K562 (cell line): ENCODE results near the gene PI4KA. TPM values are rescaled to one million over a fixed set of nuclear protein-coding genes. Genes with fewer than 3 reads are reported as not detected.
A peak's percentile ranks its signal among the peaks of the same experiment; 100 is the strongest.

Experiments used
- ARID1B ChIP-seq: fragments of 450-650 bp; IDR thresholded peaks from 2 replicates; pipeline ENCODE4 v1.6.1; 2016; ENCODE audit warnings: antibody characterized with exemption, mild to moderate bottlenecking, inconsistent platforms
- BMI1 ChIP-seq: fragments of 150-350 bp; IDR thresholded peaks from 2 replicates; pipeline ENCODE4 v1.6.1; 2014; ENCODE audit warnings: low read length
- CHD7 ChIP-seq: fragments of 200-600 bp; sonication (generic); IDR thresholded peaks from one replicate; pipeline ENCODE4 v1.6.1; 2012; ENCODE audit warnings: mild to moderate bottlenecking, low read depth, low read length, inconsistent platforms
- CREM ChIP-seq: IDR thresholded peaks from 2 replicates; pipeline ENCODE4 v1.6.1; 2014; ENCODE audit warnings: antibody characterized with exemption, low read depth
- EP300 ChIP-seq: IDR thresholded peaks from 2 replicates; pipeline ENCODE4 v1.6.1; 2012; ENCODE audit warnings: low read length, improper control_type of control experiment
- MLX ChIP-seq, 2 experiments: fragments of 450-650 bp in 1 of 2; sonication (generic) in 1 of 2; formaldehyde crosslinking; conservative IDR thresholded peaks; 2 replicates each; pipeline versions ENCODE4 v1.4.0 to v1.8.1; 2020 to 2022; ENCODE audit warnings: mild to moderate bottlenecking in 1 of 2, missing genetic modification reagents in 1 of 2
- MTF1 ChIP-seq: fragments of 250-450 bp; sonication (Bioruptor Pico); IDR thresholded peaks from 2 replicates; pipeline ENCODE4 v1.9.0; 2021; ENCODE audit warnings: moderate library complexity, mild to moderate bottlenecking, inconsistent platforms, borderline replicate concordance
- MXD1 ChIP-seq: fragments of 250-450 bp; sonication (Bioruptor Pico); IDR thresholded peaks from 2 replicates; pipeline ENCODE4 v1.8.0; 2021; ENCODE audit warnings: borderline replicate concordance, mild to moderate bottlenecking, moderate library complexity; ENCODE audit not compliant: poor library complexity, severe bottlenecking
- NR2C1 ChIP-seq, 2 experiments: fragments of 450-650 bp; IDR thresholded peaks; 2 replicates each; pipeline ENCODE4 v1.6.1; 2017; ENCODE audit warnings: mild to moderate bottlenecking in 2 of 2, antibody characterized with exemption in 1 of 2, inconsistent platforms in 1 of 2, missing compliant biosample characterization in 1 of 2, missing genetic modification characterization in 1 of 2
- PML ChIP-seq: IDR thresholded peaks from 2 replicates; pipeline ENCODE4 v1.6.1; 2012; ENCODE audit warnings: low read length, inconsistent platforms
- YBX1 ChIP-seq: fragments of 450-650 bp; IDR thresholded peaks from 2 replicates; pipeline ENCODE4 v1.7.1; 2016; ENCODE audit warnings: mild to moderate bottlenecking
- ZNF695 ChIP-seq: fragments of 450-650 bp; formaldehyde crosslinking; IDR thresholded peaks from 2 replicates; pipeline ENCODE4 v1.4.0; 2020; ENCODE audit warnings: mild to moderate bottlenecking, moderate library complexity
- ZNF778 ChIP-seq: fragments of 450-650 bp; formaldehyde crosslinking; IDR thresholded peaks from 2 replicates; pipeline ENCODE4 v1.4.0; 2020; ENCODE audit warnings: mild to moderate bottlenecking, moderate library complexity
- polyA plus RNA-seq, 8 experiments: library from polyadenylated mRNA; depleted of rRNA in 4 of 8; stranded (reverse) in 5 of 8; unstranded in 3 of 8; fragments of >200 nt; fragmentation: Nextera tagmentation in 2 of 8; fragmentation: Illumina TruSeq in 1 of 8; extraction: Ambion mirVana in 2 of 8; extraction: Trizol in 1 of 8; gene quantifications; 2 replicates each; pipeline versions ENCODE4 v1.2.1 to v1.2.3, GENCODE V29; 2011 to 2014; ENCODE audit warnings: inconsistent platforms in 1 of 8, missing spikeins in 1 of 8
- total RNA-seq, 7 experiments: library from RNA; depleted of rRNA in 6 of 7; stranded (reverse); fragments of >200 nt in 6 of 7; fragmentation: Illumina TruSeq in 2 of 7; extraction: Trizol in 2 of 7; gene quantifications; 2 replicates each; pipeline versions ENCODE4 v1.2.1 to v1.2.3, GENCODE V29; 2011 to 2021; ENCODE audit warnings: low replicate concordance in 1 of 7

Gene PI4KA
- total and polyA plus RNA-seq, 9 of the 15 experiments (the other 6 are each of a cell fraction or from before 2014, with no cell fraction given): 7.3 to 187 (median 84.7) TPM

GRCh38 chr22:20792221-20792965 lies 66.2 kb downstream of the PI4KA start (continued):
- TF ChIP-seq CHD7 (no peak), MLX (CRISPR knock-in tag; conservative IDR thresholded peaks at IDR 0.05) (peak in 1 of 2 experiments; percentile 51; a peak in 2 of 4 replicates), EP300 (no peak), BMI1 (no peak), NR2C1 (IDR thresholded peaks at IDR 0.05) (no peak), NR2C1 (tag; IDR thresholded peaks at IDR 0.05) (no peak), CREM (no peak), ARID1B (no peak), ZNF778 (CRISPR knock-in tag) (no peak), MTF1 (CRISPR knock-in tag) (no peak), ZNF695 (CRISPR knock-in tag) (no peak), YBX1 (no peak), PML (no peak), MXD1 (CRISPR knock-in tag) (no peak)
